GM12864 (cell line): ENCODE data around the gene EXOG.

Experiments
- DNase-seq: peaks from one replicate; pipeline ENCODE4 v3.0.0-alpha.2; 2011; ENCODE audit warnings: low read depth
- H3K4me3 ChIP-seq: 2 replicates; pipeline ENCODE4 v1.5.1; 2011; ENCODE audit warnings: mild to moderate bottlenecking, low read depth, low read length, control low read depth
- TF ChIP-seq, protein P1 (sequence below): IDR thresholded peaks from 2 replicates; pipeline ENCODE4 v1.5.1; 2011; ENCODE audit warnings: low read depth, mild to moderate bottlenecking, moderate library complexity, low read length, control low read depth, inconsistent platforms; ENCODE audit errors: missing control alignments

EXOG gene

DNA sequence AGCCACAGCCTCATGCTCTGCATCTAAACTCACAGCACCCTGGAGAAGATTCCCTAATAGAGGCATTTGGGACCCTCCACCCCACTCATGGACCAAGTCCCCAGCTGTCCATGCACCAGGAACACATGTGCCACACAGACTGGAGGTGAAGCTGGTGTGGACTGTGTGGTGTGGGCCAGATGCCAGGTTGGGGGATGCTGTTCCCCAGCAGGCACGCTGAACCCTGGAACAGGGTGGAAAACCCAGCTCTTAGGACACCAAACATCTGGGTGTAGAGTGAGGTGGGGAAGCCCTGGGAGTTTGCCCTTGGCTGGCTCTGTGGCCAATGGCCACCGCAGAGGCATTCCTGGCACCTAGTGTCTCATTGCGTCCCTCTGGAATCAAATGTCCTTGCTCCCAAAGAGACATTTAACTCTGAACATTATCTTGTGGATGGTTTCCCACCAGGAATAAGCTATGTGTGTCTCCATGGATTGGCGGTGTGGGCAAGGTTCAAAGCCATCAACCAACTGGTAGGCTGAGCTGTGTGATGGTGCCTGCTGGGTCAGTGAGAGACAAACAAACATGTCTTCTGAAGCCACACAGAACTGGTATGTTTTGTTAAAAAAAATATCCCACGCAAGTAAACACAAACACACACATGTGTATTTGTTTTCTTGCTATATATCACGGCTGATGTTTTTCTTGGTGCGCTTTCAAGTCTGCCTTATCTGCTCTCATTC is 65.0 kb downstream of the EXOG start:
- TF ChIP-seq, protein P1, sequence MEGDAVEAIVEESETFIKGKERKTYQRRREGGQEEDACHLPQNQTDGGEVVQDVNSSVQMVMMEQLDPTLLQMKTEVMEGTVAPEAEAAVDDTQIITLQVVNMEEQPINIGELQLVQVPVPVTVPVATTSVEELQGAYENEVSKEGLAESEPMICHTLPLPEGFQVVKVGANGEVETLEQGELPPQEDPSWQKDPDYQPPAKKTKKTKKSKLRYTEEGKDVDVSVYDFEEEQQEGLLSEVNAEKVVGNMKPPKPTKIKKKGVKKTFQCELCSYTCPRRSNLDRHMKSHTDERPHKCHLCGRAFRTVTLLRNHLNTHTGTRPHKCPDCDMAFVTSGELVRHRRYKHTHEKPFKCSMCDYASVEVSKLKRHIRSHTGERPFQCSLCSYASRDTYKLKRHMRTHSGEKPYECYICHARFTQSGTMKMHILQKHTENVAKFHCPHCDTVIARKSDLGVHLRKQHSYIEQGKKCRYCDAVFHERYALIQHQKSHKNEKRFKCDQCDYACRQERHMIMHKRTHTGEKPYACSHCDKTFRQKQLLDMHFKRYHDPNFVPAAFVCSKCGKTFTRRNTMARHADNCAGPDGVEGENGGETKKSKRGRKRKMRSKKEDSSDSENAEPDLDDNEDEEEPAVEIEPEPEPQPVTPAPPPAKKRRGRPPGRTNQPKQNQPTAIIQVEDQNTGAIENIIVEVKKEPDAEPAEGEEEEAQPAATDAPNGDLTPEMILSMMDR: no peak
- H3K4me3 ChIP-seq: no peak overlapping the region
- DNase-seq: no peak

DNA sequence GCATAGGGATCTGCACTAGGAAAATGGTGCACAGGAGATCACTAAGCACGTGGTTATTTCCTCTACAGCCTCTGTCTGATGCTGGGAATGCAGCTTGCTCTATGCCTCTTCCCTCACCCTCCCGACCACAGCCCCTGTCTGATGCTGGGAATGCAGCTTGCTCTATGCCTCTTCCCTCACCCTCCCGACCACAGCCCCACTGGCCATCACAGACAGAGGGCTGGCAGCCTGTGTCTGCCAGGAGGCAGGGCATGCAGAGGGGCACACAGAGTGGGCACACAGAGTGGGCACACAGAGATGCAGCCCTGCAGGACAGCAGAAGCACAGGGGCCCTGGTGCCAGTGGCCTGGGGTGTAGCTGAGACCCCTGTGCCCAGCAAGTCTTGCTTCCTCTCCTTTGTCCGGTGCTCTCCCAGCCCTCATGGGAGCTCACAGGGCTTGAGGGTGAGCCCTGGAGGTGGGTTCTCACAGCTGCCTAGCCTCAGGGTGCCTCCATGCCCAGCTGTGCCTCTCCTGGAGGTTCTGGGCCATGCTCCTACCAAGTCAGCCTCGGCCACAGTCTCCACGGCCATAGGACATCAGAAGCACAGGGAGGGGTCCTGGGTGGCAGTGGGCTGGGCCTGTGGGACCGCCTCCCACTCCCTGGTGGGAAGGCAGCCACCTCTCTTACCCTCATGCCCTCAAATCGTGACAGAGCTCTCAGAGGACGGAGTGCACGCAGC is 65.8 kb downstream of the EXOG start:
- no peak overlapping the region for H3K4me3 ChIP-seq
- TF ChIP-seq, protein P1: no peak
- DNase-seq: no peak

DNA sequence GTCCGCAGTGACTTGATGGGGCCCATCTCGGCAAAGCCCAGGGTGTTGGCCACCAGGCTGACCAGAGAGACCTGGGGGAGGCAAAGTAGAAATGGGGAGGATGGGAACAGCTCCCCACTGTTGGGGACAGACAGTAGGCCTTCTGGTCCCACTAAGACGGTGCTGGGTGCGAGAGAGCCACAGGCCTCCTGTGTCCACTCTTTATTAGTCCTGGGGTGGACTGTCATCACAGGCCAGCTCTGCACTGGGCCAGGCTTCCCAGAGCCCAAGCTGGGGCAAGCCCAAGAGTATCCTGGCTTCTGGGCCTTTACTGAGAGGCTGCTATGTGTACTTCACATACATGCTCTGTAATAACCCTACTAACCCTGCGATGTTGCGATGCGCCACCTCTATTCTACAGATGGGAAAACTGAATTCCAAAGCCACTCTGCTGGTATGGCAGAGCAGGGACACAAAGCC is 66.4 kb downstream of the EXOG start:
- no peak overlapping the region for H3K4me3 ChIP-seq
- TF ChIP-seq, protein P1: no peak
- no peak for DNase-seq

DNA sequence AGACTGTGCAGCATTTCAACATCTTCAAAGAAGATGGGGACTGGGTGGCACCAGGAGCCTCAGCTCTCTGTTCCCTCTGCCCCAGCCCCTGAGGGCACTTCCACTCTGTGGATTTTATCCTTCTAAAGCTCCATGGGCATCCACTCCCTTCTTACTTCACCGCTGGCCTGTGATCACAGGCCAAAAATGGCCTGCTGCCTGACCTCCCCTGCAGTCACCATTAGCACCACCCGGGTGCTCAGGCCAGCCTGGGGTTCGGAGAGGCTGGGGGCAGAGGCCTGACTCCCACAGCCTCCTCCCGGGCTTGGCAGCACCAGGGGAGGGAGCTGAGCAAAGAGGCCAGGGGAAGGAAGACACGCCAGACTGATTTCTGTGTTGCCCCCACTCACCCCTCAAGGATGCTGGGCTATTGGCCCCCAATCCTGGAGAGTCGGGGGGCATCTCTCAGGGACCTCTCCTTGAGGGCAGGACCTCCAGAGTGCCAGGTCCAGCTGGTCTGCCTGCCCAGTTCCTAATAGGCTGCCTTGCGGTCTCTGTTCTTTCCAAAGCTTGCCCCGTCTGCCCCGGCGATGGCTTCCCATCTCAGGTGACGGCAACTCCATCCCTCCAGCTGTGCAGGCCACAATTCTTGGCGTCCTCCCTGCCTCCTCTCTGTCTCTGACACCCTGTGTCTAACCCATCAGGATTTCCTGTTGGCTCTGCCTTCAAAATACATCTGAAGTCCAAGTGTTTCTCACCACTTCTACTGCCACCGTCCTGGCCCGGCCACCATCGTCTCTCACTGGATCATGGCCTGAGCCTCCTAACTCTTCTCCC is 67.1 kb downstream of the EXOG start:
- no peak for DNase-seq
- no peak overlapping the region for H3K4me3 ChIP-seq
- TF ChIP-seq, protein P1: no peak

DNA sequence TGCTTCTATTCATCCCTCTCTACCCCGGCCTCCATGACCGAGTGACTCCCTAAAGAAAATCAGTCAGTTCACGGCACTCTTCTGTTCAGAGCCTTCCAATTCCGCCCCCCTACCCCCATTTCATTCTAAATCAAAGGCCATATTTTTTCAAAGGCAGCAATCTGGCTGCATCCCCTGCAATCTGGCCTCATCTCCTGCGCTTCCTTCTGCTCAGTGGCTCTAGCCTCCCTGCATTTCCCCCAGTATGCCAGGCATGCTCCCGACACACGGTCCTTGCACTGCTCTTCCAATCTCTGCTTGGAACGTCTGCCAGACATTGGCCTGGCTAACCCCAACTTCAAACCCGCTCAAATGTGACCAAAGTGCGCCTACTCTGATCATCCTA is 67.7 kb downstream of the EXOG start:
- no peak overlapping the region for H3K4me3 ChIP-seq
- TF ChIP-seq, protein P1: no peak
- DNase-seq: no peak

GRCh38 chr3:38564631-38565338 is 68.6 kb downstream of the EXOG start:
- no peak for DNase-seq
- TF ChIP-seq, protein P1: no peak
- H3K4me3 ChIP-seq: no peak overlapping the region
